Progenitor cell of endocrine pancreas (in vitro differentiated cells): ENCODE data around the gene DET1. TPM values are rescaled to one million over a fixed set of nuclear protein-coding genes. Genes with fewer than 3 reads are reported as not detected.
"Not testable (repeated sequence)": the region's sequence is repeated elsewhere in the genome, so short reads cannot be mapped to it uniquely, and the experiment has no call there.

Experiments used
- DNase-seq: peaks from one replicate; pipeline ENCODE4 v3.0.0; 2021; ENCODE audit warnings: low spot score; ENCODE audit not compliant: unreplicated experiment
- H3K27ac Mint-ChIP-seq: 2 replicates; pipeline ENCODE4 v1.8.0; 2021; ENCODE audit warnings: mild to moderate bottlenecking, moderate library complexity, mixed read lengths
- H3K27me3 Mint-ChIP-seq: 2 replicates; pipeline ENCODE4 v1.8.0; 2021; ENCODE audit warnings: mixed read lengths
- H3K36me3 Mint-ChIP-seq: 2 replicates; pipeline ENCODE4 v1.8.0; 2022; ENCODE audit warnings: mixed read lengths; ENCODE audit not compliant: insufficient read depth
- H3K4me1 Mint-ChIP-seq: 2 replicates; pipeline ENCODE4 v1.8.0; 2021; ENCODE audit warnings: low read depth, mixed read lengths
- H3K4me3 Mint-ChIP-seq: 2 replicates; pipeline ENCODE4 v1.8.0; 2021; ENCODE audit warnings: low read depth, mild to moderate bottlenecking, moderate library complexity, mixed read lengths
- H3K9me3 Mint-ChIP-seq: 2 replicates; pipeline ENCODE4 v1.8.0; 2021; ENCODE audit warnings: low read depth, mixed read lengths
- CTCF ChIP-seq: fragments of 200-600 bp; sonication (generic); IDR thresholded peaks from one replicate; pipeline ENCODE4 v1.5.0; 2021; ENCODE audit warnings: antibody characterized with exemption, mild to moderate bottlenecking; ENCODE audit not compliant: unreplicated experiment
- total RNA-seq: library from RNA; stranded (reverse); gene quantifications from 2 replicates; pipeline ENCODE4 v1.2.1, GENCODE V29; 2021

Gene DET1
- total RNA-seq, 1 donor from 2014 or later = 11.8 TPM

- Mint-ChIP-seq H3K27ac (no peak overlapping the region), H3K4me3 (no peak overlapping the region), H3K27me3 (no peaks in the 10 kb centered on the region), H3K9me3 (peaks cover 6% of the 10 kb centered on the region), H3K4me1 (peaks cover 30% of the 10 kb centered on the region), H3K36me3 (peaks cover 7% of the 10 kb centered on the region)
- no peak for DNase-seq
- no peak for TF ChIP-seq CTCF
Observed at GRCh38 chr15:88543065-88543776, 3.3 kb downstream of the DET1 start.

- no peak for TF ChIP-seq CTCF
- Mint-ChIP-seq H3K9me3 (peaks cover 6% of the 10 kb centered on the region), H3K27ac (no peak overlapping the region), H3K36me3 (peaks cover 7% of the 10 kb centered on the region), H3K27me3 (no peaks in the 10 kb centered on the region), H3K4me3 (no peak overlapping the region), H3K4me1 (peaks cover 32% of the 10 kb centered on the region)
- DNase-seq = no peak
Observed at GRCh38 chr15:88542342-88542733, 4.1 kb downstream of the DET1 start.

GRCh38 chr15:88541709-88542341 lies 4.7 kb downstream of the DET1 start:
- TF ChIP-seq CTCF = no peak
- Mint-ChIP-seq H3K36me3 (peaks cover 4% of the 10 kb centered on the region), H3K9me3 (peaks cover 1% of the 10 kb centered on the region), H3K4me3 (no peak overlapping the region), H3K27me3 (no peaks in the 10 kb centered on the region), H3K4me1 (peaks cover 27% of the 10 kb centered on the region), H3K27ac (peak overlapping the region; percentile 6)
- DNase-seq = no peak

GRCh38 chr15:88541111-88541510 lies 5.4 kb downstream of the DET1 start:
- H3K9me3 Mint-ChIP-seq, H3K36me3 Mint-ChIP-seq, H3K27ac Mint-ChIP-seq, H3K27me3 Mint-ChIP-seq, DNase-seq, H3K4me3 Mint-ChIP-seq: not testable (repeated sequence)
- H3K4me1 Mint-ChIP-seq = peaks cover 25% of the 10 kb centered on the region

- peak overlapping the region; percentile 50 for H3K27ac Mint-ChIP-seq
- peaks cover 22% of the 10 kb centered on the region for H3K4me1 Mint-ChIP-seq
- H3K36me3 Mint-ChIP-seq, H3K4me3 Mint-ChIP-seq, H3K9me3 Mint-ChIP-seq, DNase-seq, H3K27me3 Mint-ChIP-seq: not testable (repeated sequence)
Observed at GRCh38 chr15:88540350-88540749, 6.1 kb downstream of the DET1 start.

- Mint-ChIP-seq H3K27ac (no peak overlapping the region), H3K4me3 (no peak overlapping the region), H3K36me3 (peaks cover 6% of the 10 kb centered on the region), H3K9me3 (no peaks in the 10 kb centered on the region), H3K27me3 (no peaks in the 10 kb centered on the region), H3K4me1 (peaks cover 21% of the 10 kb centered on the region)
- DNase-seq = no peak
- no peak for TF ChIP-seq CTCF
Observed at GRCh38 chr15:88539441-88539840, 7.0 kb downstream of the DET1 start.
